Karpas-422 (cell line): ENCODE results near the gene SLC44A5. TPM values are rescaled to one million over a fixed set of nuclear protein-coding genes. Genes with fewer than 3 reads are reported as not detected.

Experiments
- DNase-seq: peaks from one replicate; pipeline ENCODE4 v3.0.0-alpha.2; 2015
- H2AFZ ChIP-seq: fragments of 200-600 bp; sonication (generic); 2 replicates; pipeline ENCODE4 v1.6.1; 2014; ENCODE audit warnings: antibody characterized with exemption, low read length, mixed read lengths
- H3K27ac ChIP-seq: fragments of 200-600 bp; sonication (generic); 2 replicates; pipeline ENCODE4 v1.5.1; 2014; ENCODE audit warnings: mild to moderate bottlenecking, low read length, moderate library complexity
- H3K27me3 ChIP-seq: fragments of 200-600 bp; sonication (generic); 2 replicates; pipeline ENCODE4 v1.6.1; 2014; ENCODE audit warnings: low read length, mixed read lengths
- H3K36me3 ChIP-seq: fragments of 200-600 bp; sonication (generic); 2 replicates; pipeline ENCODE4 v1.6.1; 2014; ENCODE audit warnings: low read length, mixed read lengths; ENCODE audit not compliant: insufficient read depth
- H3K4me1 ChIP-seq: fragments of 200-600 bp; sonication (generic); 2 replicates; pipeline ENCODE4 v1.6.1; 2014; ENCODE audit warnings: mild to moderate bottlenecking, low read length, mixed read lengths
- H3K4me2 ChIP-seq: fragments of 200-600 bp; sonication (generic); 2 replicates; pipeline ENCODE4 v1.6.1; 2014; ENCODE audit warnings: low read length, low read depth, mild to moderate bottlenecking; ENCODE audit not compliant: poor library complexity, severe bottlenecking
- H3K4me3 ChIP-seq: fragments of 200-600 bp; sonication (generic); 2 replicates; pipeline ENCODE4 v1.5.1; 2014; ENCODE audit warnings: mild to moderate bottlenecking, antibody characterized with exemption, low read length, mixed read lengths
- H3K79me2 ChIP-seq: fragments of 200-600 bp; sonication (generic); 2 replicates; pipeline ENCODE4 v1.6.1; 2014; ENCODE audit warnings: mild to moderate bottlenecking, low read length, mixed read lengths
- H3K9ac ChIP-seq: fragments of 200-600 bp; sonication (generic); 2 replicates; pipeline ENCODE4 v1.6.0; 2014; ENCODE audit warnings: low read length
- H3K9me2 ChIP-seq: fragments of 200-600 bp; sonication (generic), shearing (Covaris generic); replicated peaks from 2 replicates; pipeline ENCODE4 v1.6.0; 2014; ENCODE audit warnings: mild to moderate bottlenecking, low read length, moderate library complexity; ENCODE audit not compliant: insufficient read depth
- H3K9me3 ChIP-seq: fragments of 300-700, 200-600 bp; sonication (generic); 2 replicates; pipeline ENCODE4 v1.6.1; 2014; ENCODE audit warnings: low read length, mixed read lengths
- H4K20me1 ChIP-seq: fragments of 200-600 bp; sonication (generic); 2 replicates; pipeline ENCODE4 v1.6.1; 2014; ENCODE audit warnings: mild to moderate bottlenecking, antibody characterized with exemption, low read length, low read depth; ENCODE audit not compliant: insufficient read depth
- total RNA-seq: library from RNA; depleted of rRNA; stranded (reverse); fragments of >200 nt; shearing (Covaris generic); gene quantifications from 2 replicates; pipeline ENCODE4 v1.2.3, GENCODE V29; 2014; ENCODE audit warnings: low replicate concordance

Gene SLC44A5
- total RNA-seq, 1 experiment from 2014 or later: not detected

- no peak for DNase-seq
- Histone ChIP-seq H4K20me1 (no peaks in the 10 kb centered on the region), H3K36me3 (no peaks in the 10 kb centered on the region), H3K9me3 (no peaks in the 10 kb centered on the region), H3K9ac (no peak overlapping the region), H3K4me1 (no peaks in the 10 kb centered on the region), H3K79me2 (no peaks in the 10 kb centered on the region), H3K4me3 (no peak overlapping the region), H3K27ac (no peak overlapping the region), H3K27me3 (no peaks in the 10 kb centered on the region), H2AFZ (no peak overlapping the region), H3K4me2 (no peak overlapping the region), H3K9me2 (no peaks in the 10 kb centered on the region)
Observed at GRCh38 chr1:75345538-75346292, 265.2 kb downstream of the SLC44A5 start.

DNA sequence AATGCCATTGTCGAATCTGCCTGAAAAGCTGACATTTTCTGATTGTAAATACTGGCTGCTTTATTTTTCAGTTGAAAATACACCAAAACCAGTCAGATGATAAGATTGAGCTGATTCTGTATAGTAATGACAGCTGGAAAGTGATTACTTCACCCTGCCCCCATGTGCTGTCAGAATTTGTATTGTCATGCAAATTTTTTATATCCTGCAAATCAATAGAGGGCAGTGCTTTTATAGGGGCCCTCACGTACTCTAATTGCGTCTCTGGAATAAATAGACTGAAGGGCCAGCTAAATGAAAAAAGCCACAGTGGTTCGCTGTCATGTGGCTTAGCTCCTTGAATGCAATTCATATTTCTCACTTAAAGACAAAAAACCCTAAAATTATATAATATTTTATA lies 268.1 kb downstream of the SLC44A5 start:
- H3K4me2 ChIP-seq: no peak overlapping the region
- H4K20me1 ChIP-seq: no peaks in the 10 kb centered on the region
- no peak overlapping the region for H3K27ac ChIP-seq
- H2AFZ ChIP-seq: no peak overlapping the region
- no peaks in the 10 kb centered on the region for H3K79me2 ChIP-seq
- DNase-seq: no peak
- no peaks in the 10 kb centered on the region for H3K36me3 ChIP-seq
- H3K9me3 ChIP-seq: no peaks in the 10 kb centered on the region
- no peaks in the 10 kb centered on the region for H3K9me2 ChIP-seq
- no peak overlapping the region for H3K9ac ChIP-seq
- no peaks in the 10 kb centered on the region for H3K4me1 ChIP-seq
- H3K27me3 ChIP-seq: no peaks in the 10 kb centered on the region
- no peak overlapping the region for H3K4me3 ChIP-seq

DNA sequence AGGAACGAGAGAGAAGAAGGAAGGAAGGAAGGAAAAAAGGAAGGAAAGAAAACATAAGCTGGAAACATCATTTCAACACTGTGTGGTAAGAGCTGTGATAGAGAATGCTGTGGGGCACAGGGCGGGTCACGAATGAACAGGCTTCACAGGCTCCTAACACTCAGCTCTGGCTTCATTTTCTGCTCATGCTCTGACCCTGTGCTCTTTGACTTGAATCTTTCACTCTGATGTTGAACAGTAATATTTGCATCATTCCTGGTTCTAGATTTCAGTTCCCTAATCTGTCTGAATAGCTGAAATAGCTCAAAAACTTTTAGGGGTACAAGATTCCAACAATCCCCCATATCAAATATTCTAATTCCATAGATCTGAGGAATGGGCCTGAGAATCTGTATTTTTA lies 269.4 kb downstream of the SLC44A5 start:
- Histone ChIP-seq H3K27me3 (no peaks in the 10 kb centered on the region), H3K9me2 (no peaks in the 10 kb centered on the region), H3K4me2 (no peak overlapping the region), H3K36me3 (no peaks in the 10 kb centered on the region), H3K9ac (no peak overlapping the region), H3K27ac (no peak overlapping the region), H3K4me3 (no peak overlapping the region), H4K20me1 (no peaks in the 10 kb centered on the region), H2AFZ (no peak overlapping the region), H3K4me1 (no peaks in the 10 kb centered on the region), H3K9me3 (no peaks in the 10 kb centered on the region), H3K79me2 (no peaks in the 10 kb centered on the region)
- no peak for DNase-seq

GRCh38 chr1:75338616-75339483 lies 272.1 kb downstream of the SLC44A5 start:
- peak; percentile 11 for DNase-seq
- Histone ChIP-seq H3K36me3 (no peaks in the 10 kb centered on the region), H3K4me2 (no peak overlapping the region), H3K4me3 (no peak overlapping the region), H3K9ac (no peak overlapping the region), H3K9me3 (no peaks in the 10 kb centered on the region), H3K27ac (no peak overlapping the region), H3K27me3 (no peaks in the 10 kb centered on the region), H3K9me2 (no peaks in the 10 kb centered on the region), H3K79me2 (no peaks in the 10 kb centered on the region), H3K4me1 (no peaks in the 10 kb centered on the region), H4K20me1 (no peaks in the 10 kb centered on the region), H2AFZ (no peak overlapping the region)

GRCh38 chr1:75334876-75335389 lies 276.0 kb downstream of the SLC44A5 start:
- Histone ChIP-seq H2AFZ (no peak overlapping the region), H3K4me2 (no peak overlapping the region), H3K9me2 (no peaks in the 10 kb centered on the region), H3K27me3 (no peaks in the 10 kb centered on the region), H3K9ac (no peak overlapping the region), H3K9me3 (no peaks in the 10 kb centered on the region), H3K36me3 (no peaks in the 10 kb centered on the region), H3K4me1 (no peaks in the 10 kb centered on the region), H3K4me3 (no peak overlapping the region), H3K27ac (no peak overlapping the region), H4K20me1 (no peaks in the 10 kb centered on the region), H3K79me2 (no peaks in the 10 kb centered on the region)
- DNase-seq: peak; percentile 12

GRCh38 chr1:75330624-75331023 lies 280.3 kb downstream of the SLC44A5 start:
- Histone ChIP-seq H3K9ac (no peak overlapping the region), H3K79me2 (no peaks in the 10 kb centered on the region), H3K4me1 (no peaks in the 10 kb centered on the region), H3K4me2 (no peak overlapping the region), H3K27me3 (no peaks in the 10 kb centered on the region), H3K9me2 (no peaks in the 10 kb centered on the region), H3K27ac (no peak overlapping the region), H3K4me3 (no peak overlapping the region), H2AFZ (no peak overlapping the region), H4K20me1 (no peaks in the 10 kb centered on the region), H3K9me3 (no peaks in the 10 kb centered on the region), H3K36me3 (no peaks in the 10 kb centered on the region)
- no peak for DNase-seq

GRCh38 chr1:75328691-75329090 lies 282.2 kb downstream of the SLC44A5 start:
- Histone ChIP-seq H3K4me1 (no peaks in the 10 kb centered on the region), H3K27me3 (no peaks in the 10 kb centered on the region), H3K4me3 (no peak overlapping the region), H3K36me3 (no peaks in the 10 kb centered on the region), H3K27ac (no peak overlapping the region), H3K9me3 (no peaks in the 10 kb centered on the region), H3K9ac (no peak overlapping the region), H3K79me2 (no peaks in the 10 kb centered on the region), H4K20me1 (no peaks in the 10 kb centered on the region), H3K4me2 (no peak overlapping the region), H3K9me2 (no peaks in the 10 kb centered on the region), H2AFZ (no peak overlapping the region)
- no peak for DNase-seq

GRCh38 chr1:75327395-75327794 lies 283.5 kb downstream of the SLC44A5 start:
- H3K36me3 ChIP-seq: no peaks in the 10 kb centered on the region
- no peak overlapping the region for H3K4me2 ChIP-seq
- H3K4me3 ChIP-seq: no peak overlapping the region
- H3K27me3 ChIP-seq: no peaks in the 10 kb centered on the region
- H3K9ac ChIP-seq: no peak overlapping the region
- no peak overlapping the region for H2AFZ ChIP-seq
- H4K20me1 ChIP-seq: no peaks in the 10 kb centered on the region
- H3K9me3 ChIP-seq: no peaks in the 10 kb centered on the region
- no peaks in the 10 kb centered on the region for H3K9me2 ChIP-seq
- DNase-seq: no peak
- no peak overlapping the region for H3K27ac ChIP-seq
- H3K4me1 ChIP-seq: no peaks in the 10 kb centered on the region
- no peaks in the 10 kb centered on the region for H3K79me2 ChIP-seq
